ENCODE measurements around the gene JAZF1. TPM values are rescaled to one million over a fixed set of nuclear protein-coding genes. Genes with fewer than 3 reads are reported as not detected.

JAZF1 gene
- polyA plus RNA-seq, 3 donors from 2014 or later: 17.7 to 40.2 (median 25.9) TPM

DNA sequence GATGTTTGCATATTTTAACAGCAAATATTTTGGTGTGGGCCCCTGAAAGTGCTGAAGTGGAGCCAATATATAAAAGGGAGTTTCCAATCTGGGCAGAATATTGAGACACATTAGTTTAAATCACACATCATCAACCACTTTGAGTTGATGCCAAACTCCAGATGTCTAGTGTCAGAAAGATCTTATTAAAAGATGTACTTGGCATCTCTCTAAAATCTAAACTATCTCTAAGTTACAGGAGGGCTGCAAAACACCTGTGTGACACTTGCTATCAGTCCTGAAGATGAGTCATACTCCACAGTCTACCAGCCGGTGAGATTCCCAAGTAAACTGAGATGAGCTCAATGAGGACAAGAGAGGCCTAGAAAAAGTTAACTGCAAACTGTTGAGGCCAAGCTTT lies 11.4 kb downstream of the JAZF1 start:
- Mint-ChIP-seq H3K4me3 (no peak overlapping the region), H3K4me1 (peaks cover 64 to 89% of the 10 kb centered on the region in 2 donors), H3K27ac (peak overlapping the region in 5 of 6 donors; percentile 41 to 81 (median 60)), H3K9me3 (no peaks in the 10 kb centered on the region), H3K27me3 (ENCODE audit: low read depth in 3 of 3) (peaks cover 0 to 2% (median 0%) of the 10 kb centered on the region in 3 donors), H3K36me3 (peaks cover 0 to 11% (median 0%) of the 10 kb centered on the region in 3 donors)
- no peak for DNase-seq

- Mint-ChIP-seq H3K27me3 (ENCODE audit: low read depth in 3 of 3) (peaks cover 0 to 2% (median 0%) of the 10 kb centered on the region in 3 donors), H3K27ac (peak overlapping the region; percentile 41 to 81 (median 62)), H3K36me3 (peaks cover 0 to 11% (median 0%) of the 10 kb centered on the region in 3 donors), H3K9me3 (no peaks in the 10 kb centered on the region), H3K4me1 (peaks cover 66 to 89% of the 10 kb centered on the region in 2 donors), H3K4me3 (no peak overlapping the region)
- DNase-seq: no peak
Measured at GRCh38 chr7:28168393-28169158, 12.0 kb downstream of the JAZF1 start.

GRCh38 chr7:28166982-28167715 lies 13.4 kb downstream of the JAZF1 start:
- H3K27me3 Mint-ChIP-seq (ENCODE audit: low read depth in 3 of 3): peaks cover 0 to 2% (median 0%) of the 10 kb centered on the region in 3 donors
- H3K4me3 Mint-ChIP-seq: no peak overlapping the region
- H3K4me1 Mint-ChIP-seq: peaks cover 72 to 90% of the 10 kb centered on the region in 2 donors
- peaks cover 0 to 11% (median 0%) of the 10 kb centered on the region in 3 donors for H3K36me3 Mint-ChIP-seq
- no peak for DNase-seq
- no peaks in the 10 kb centered on the region for H3K9me3 Mint-ChIP-seq
- peak overlapping the region in 1 of 6 donors; percentile 17 for H3K27ac Mint-ChIP-seq

DNA sequence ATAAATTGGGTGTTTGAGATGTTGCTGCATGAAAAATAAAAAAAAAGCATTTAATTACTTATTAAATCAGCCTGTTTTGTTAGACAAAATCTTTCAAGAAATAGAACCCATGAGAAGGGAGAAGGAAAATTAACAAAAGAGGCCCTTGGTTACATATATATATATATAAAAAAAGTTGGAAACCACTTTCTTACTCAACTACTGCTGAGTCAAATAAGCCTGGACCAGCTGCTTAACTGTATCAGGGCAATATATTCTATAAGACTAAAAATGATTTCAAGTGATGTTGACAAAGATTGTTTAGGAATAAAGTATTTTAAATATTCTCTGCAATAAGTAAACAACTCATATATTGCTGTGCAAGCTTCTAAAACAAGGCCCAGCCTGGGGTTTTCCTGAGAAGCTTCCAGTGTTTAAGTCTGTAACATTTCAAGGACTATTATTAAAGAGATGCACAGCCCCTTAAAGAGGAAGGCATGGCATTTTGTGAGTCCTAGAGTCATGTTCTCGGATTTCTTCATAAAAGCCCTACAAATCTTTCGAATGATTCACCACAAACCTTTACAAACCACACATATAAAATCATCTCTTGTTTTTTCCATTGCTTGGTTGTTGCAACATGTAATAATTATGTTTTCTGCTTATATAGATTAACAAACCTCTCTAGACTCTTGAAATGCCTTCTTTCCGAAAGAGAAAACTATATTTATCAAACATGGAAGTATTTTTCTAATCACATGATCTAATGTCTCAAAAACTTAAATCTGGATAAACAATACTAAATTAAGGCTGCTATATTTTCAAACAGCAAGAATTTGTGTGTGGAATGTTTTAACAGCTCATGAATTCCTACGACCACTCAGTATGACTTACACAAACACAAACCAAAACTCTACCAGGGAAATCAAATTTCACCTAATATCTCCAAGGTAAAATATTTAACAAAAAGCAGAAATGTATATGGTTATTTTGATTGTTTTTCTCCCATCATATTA lies 14.3 kb downstream of the JAZF1 start:
- H3K9me3 Mint-ChIP-seq: no peaks in the 10 kb centered on the region
- H3K4me1 Mint-ChIP-seq: peaks cover 68 to 90% of the 10 kb centered on the region in 2 donors
- peaks cover 0 to 11% (median 0%) of the 10 kb centered on the region in 3 donors for H3K36me3 Mint-ChIP-seq
- no peak for DNase-seq
- peak overlapping the region in 1 of 5 donors; percentile 21 for H3K4me3 Mint-ChIP-seq
- peaks cover 0 to under 1% (median 0%) of the 10 kb centered on the region in 3 donors for H3K27me3 Mint-ChIP-seq (ENCODE audit: low read depth in 3 of 3)
- H3K27ac Mint-ChIP-seq: peak overlapping the region in 4 of 6 donors; percentile 13 to 88 (median 50)

DNA sequence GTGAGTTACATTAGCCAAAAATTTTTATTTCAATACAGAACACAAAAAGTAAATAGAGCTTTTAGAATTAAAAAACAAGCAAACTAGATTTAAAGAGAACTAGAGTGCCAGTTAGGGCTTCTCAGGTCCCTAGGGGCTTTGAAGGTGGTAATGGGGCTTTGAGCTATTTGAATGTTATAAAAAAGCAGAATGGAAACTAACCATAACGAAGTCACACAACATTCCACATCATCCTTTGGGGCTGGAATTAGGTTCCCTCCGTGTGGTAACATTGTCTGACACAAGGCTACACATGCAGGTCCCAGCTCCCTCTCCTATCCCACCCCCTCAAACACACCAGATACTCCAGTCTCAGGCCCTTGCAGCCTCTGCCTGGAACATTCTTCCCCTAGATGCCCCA lies 15.3 kb downstream of the JAZF1 start:
- H3K27ac Mint-ChIP-seq: peak overlapping the region in 3 of 6 donors; percentile 13 to 88 (median 76)
- DNase-seq: no peak
- no peak overlapping the region for H3K4me3 Mint-ChIP-seq
- peaks cover 0 to 12% (median 0%) of the 10 kb centered on the region in 3 donors for H3K36me3 Mint-ChIP-seq
- no peaks in the 10 kb centered on the region for H3K9me3 Mint-ChIP-seq
- peaks cover 67 to 90% of the 10 kb centered on the region in 2 donors for H3K4me1 Mint-ChIP-seq
- no peaks in the 10 kb centered on the region for H3K27me3 Mint-ChIP-seq (ENCODE audit: low read depth in 3 of 3)

DNA sequence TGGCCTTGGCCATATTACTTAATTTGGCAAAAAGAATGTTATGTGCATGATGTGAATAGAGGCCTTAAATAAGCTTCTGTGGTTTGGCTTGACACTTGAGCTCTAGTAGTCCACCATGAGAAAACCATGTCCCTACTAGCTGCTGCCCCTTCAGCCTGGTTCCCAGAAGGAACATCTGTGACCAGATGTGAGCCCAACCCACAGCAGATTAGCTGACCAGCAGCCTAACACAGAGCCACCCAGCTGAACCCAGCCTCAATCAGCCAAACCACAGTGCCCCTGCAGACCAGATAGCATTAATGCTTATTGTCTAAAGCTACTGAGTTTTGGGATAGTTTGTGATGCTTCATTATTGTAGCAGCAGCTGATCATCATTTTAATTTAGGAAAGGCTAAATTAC lies 16.6 kb downstream of the JAZF1 start:
- Mint-ChIP-seq H3K27me3 (ENCODE audit: low read depth in 3 of 3) (no peaks in the 10 kb centered on the region), H3K9me3 (no peaks in the 10 kb centered on the region), H3K36me3 (peaks cover 0 to 17% (median 0%) of the 10 kb centered on the region in 3 donors), H3K4me1 (peaks cover 69 to 91% of the 10 kb centered on the region in 2 donors), H3K27ac (peak overlapping the region; percentile 17 to 69 (median 40)), H3K4me3 (no peak overlapping the region)
- no peak for DNase-seq

- peaks cover 0 to 4% (median 0%) of the 10 kb centered on the region in 3 donors for H3K27me3 Mint-ChIP-seq (ENCODE audit: low read depth in 3 of 3)
- peaks cover 74 to 97% of the 10 kb centered on the region in 2 donors for H3K4me1 Mint-ChIP-seq
- H3K9me3 Mint-ChIP-seq: no peaks in the 10 kb centered on the region
- H3K4me3 Mint-ChIP-seq: no peak overlapping the region
- H3K36me3 Mint-ChIP-seq: peaks cover 0 to 16% (median 3%) of the 10 kb centered on the region in 3 donors
- H3K27ac Mint-ChIP-seq: peak overlapping the region in 1 of 6 donors; percentile 49
- DNase-seq: no peak
Measured at GRCh38 chr7:28161331-28161730, 19.3 kb downstream of the JAZF1 start.

- Mint-ChIP-seq H3K27me3 (ENCODE audit: low read depth in 3 of 3) (peaks cover 0 to 4% (median 0%) of the 10 kb centered on the region in 3 donors), H3K4me3 (no peak overlapping the region), H3K36me3 (peaks cover 0 to 13% (median 3%) of the 10 kb centered on the region in 3 donors), H3K27ac (peak overlapping the region in 3 of 6 donors; percentile 21 to 48 (median 33)), H3K4me1 (peaks cover 79 to 98% of the 10 kb centered on the region in 2 donors), H3K9me3 (no peaks in the 10 kb centered on the region)
- no peak for DNase-seq
Measured at GRCh38 chr7:28160551-28160991, 20.0 kb downstream of the JAZF1 start.

DNA sequence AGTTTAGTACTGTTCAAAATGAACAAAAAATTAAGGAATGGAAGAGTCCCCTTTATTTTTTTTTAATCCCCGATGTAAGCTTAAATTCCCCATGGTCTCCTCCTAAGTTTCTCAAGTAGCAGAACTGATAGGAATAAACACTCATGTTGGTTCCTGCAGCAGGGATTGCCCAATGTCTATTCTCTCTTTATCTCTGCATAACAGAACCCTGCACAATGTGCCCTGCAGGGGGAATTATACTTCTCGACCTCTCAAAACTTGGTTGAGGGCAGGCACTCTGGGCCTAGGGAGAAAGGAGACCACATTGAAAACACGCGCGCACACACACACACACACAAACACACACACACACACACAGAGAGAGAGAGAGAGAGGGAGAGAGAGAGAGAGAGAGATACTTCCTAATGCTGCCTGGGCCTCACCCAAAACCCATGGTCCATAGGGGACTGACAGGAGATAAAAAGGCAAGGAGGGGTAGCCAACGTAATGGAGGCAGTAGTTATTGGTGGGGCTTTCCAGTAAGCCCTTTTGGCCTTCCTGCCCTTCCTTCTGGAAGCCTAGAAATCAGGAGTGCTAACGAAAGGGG lies 22.7 kb downstream of the JAZF1 start:
- Mint-ChIP-seq H3K4me1 (peaks cover 83 to 98% of the 10 kb centered on the region in 2 donors), H3K4me3 (no peak overlapping the region), H3K27me3 (ENCODE audit: low read depth in 3 of 3) (peaks cover 0 to 5% (median 0%) of the 10 kb centered on the region in 3 donors), H3K27ac (peak overlapping the region in 3 of 6 donors; percentile 25 to 51 (median 47)), H3K36me3 (peaks cover 0 to 12% (median 3%) of the 10 kb centered on the region in 3 donors), H3K9me3 (no peaks in the 10 kb centered on the region)
- no peak for DNase-seq

DNA sequence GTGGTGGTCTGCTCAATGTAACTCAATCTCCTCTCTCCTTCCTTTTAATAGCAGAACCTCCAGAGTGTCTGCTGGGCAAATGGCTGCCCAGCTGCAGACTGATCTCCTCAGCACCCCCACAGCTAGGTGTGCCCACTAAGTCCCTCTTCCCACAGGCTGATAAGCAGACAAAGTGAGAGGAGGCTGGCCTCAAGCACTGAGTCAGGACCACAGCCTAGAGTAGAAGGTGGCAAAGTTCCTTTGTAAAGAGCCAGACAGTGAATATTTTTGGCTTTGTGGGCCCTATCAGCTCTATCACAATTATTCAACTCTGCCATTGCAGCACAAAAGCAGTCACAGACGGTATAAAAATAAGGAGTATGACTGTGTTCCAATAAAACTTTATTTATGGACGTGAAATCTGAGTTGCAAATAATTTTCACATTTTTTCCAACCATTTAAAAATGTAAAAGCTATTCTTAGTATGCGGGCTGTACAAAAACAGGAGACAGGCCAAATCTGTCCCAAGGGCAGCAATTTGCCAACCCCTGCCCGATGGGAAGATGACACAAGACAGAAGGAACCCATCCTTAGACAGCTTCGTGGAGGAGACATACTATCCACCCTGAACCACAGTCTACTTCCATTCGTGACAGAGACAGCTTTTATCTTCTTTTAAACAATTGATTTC lies 23.4 kb downstream of the JAZF1 start:
- Mint-ChIP-seq H3K4me3 (peak overlapping the region in 1 of 5 donors; percentile 31), H3K9me3 (no peaks in the 10 kb centered on the region)
- DNase-seq: no peak

DNA sequence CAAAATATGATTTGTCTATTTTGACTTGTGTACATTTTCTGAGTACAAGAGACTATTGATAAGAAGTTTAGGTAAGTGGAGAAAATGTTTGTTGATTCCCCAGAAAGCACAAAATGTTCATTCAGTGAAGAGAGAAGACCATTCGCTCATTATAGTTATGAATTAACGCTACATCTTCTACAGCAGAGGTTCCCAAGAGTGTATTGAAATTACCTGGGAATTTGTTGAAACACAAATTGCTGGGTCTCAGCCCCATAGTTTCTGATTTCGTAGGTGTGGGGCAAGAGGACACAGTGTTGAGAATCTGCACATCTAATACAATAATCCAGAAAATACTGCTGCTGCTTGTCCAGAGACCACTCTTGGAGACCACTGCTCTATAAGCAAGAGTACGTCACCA lies 24.2 kb downstream of the JAZF1 start:
- H3K9me3 Mint-ChIP-seq: no peaks in the 10 kb centered on the region
- H3K27ac Mint-ChIP-seq: peak overlapping the region in 4 of 6 donors; percentile 47 to 96 (median 68)
- no peak overlapping the region for H3K4me3 Mint-ChIP-seq

More for the DNA sequence above, 23.4 kb downstream of the JAZF1 start:
- Mint-ChIP-seq H3K27ac (peak overlapping the region in 4 of 6 donors; percentile 51 to 96 (median 68)), H3K4me1 (peaks cover 84 to 98% of the 10 kb centered on the region in 2 donors), H3K36me3 (peaks cover 0 to 12% (median 3%) of the 10 kb centered on the region in 3 donors), H3K27me3 (ENCODE audit: low read depth in 3 of 3) (peaks cover 0 to 5% (median 0%) of the 10 kb centered on the region in 3 donors)

GRCh38 chr7:28155964-28156363 lies 24.6 kb downstream of the JAZF1 start:
- Mint-ChIP-seq H3K4me1 (peaks cover 84 to 93% of the 10 kb centered on the region in 2 donors), H3K9me3 (no peaks in the 10 kb centered on the region), H3K4me3 (peak overlapping the region in 1 of 5 donors; percentile 0), H3K27me3 (ENCODE audit: low read depth in 3 of 3) (peaks cover 0 to 5% (median 0%) of the 10 kb centered on the region in 3 donors), H3K27ac (peak overlapping the region in 5 of 6 donors; percentile 7 to 96 (median 47)), H3K36me3 (peaks cover 0 to 12% (median 3%) of the 10 kb centered on the region in 3 donors)
- DNase-seq: no peak

More for the DNA sequence above, 24.2 kb downstream of the JAZF1 start:
- Mint-ChIP-seq H3K27me3 (ENCODE audit: low read depth in 3 of 3) (peaks cover 0 to 5% (median 0%) of the 10 kb centered on the region in 3 donors), H3K4me1 (peaks cover 85 to 98% of the 10 kb centered on the region in 2 donors), H3K36me3 (peaks cover 0 to 12% (median 3%) of the 10 kb centered on the region in 3 donors)
- no peak for DNase-seq

Data from immature natural killer cell (primary cell).